ENCODE data around the gene VPS37D.

DNA sequence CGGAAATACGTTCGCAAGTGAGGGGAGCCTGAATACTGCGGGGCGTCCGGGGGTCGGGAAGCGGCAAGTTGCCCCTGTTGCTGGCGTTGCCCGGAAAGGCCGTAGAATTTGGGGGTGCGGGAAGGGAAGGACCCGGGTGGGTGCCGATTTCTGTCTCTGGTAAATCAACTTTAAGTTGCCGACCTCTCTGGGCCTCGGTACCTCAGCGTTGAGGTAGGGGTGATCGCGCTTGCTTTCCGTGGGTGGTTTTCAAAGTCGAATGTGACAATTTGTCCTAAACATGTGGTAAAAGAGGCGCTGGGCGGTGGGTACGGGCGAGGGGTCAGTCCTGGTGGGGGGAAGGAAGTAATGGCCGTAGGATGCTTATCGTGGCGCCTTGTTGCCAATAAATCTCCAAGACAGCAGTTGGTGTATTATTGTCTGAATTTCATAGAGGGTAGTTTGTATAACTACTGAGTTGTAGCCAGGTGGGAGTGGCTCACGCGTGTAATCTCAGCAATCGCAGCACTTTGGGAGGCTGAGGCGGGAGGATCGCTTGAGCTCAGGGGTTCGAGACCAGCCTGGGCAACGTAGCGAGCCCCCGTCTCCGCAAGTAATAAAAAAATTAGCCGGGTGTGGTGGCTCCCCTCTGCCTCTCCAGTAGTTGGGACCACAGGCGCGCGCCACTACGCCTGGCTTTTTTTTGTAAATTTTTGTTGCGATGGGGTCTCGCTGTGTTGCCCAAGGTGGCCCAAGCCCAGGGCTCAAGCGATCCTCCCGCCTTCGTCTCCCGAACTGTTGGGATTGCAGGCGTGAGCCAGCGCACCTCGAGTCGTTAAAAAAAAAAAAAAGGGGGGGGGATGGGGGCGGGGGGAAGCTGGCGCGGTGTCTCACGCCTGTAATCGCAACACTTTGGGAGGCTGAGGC is 16.4 kb downstream of the VPS37D start:
- no peak for TF ChIP-seq EZH2 (IDR thresholded peaks at IDR 0.05)
- TF ChIP-seq POLR2AphosphoS5 (IDR thresholded peaks at IDR 0.05; ENCODE audit: borderline replicate concordance, low read depth, low read length) = no peak
